Stimulated activated CD8-positive, alpha-beta memory T cell treated with anti-CD3 and anti-CD28 coated beads, Interleukin-4, amount 100 ng/mL, for 24 hours (primary cell): ENCODE measurements around the gene TAS1R2.
"Not testable (repeated sequence)": the region's sequence is repeated elsewhere in the genome, so short reads cannot be mapped to it uniquely, and the experiment has no call there.

Experiments used
- DNase-seq: peaks from one replicate; pipeline ENCODE4 v3.0.0-alpha.2; 2020; ENCODE audit warnings: low read depth

The TAS1R2 gene

DNA sequence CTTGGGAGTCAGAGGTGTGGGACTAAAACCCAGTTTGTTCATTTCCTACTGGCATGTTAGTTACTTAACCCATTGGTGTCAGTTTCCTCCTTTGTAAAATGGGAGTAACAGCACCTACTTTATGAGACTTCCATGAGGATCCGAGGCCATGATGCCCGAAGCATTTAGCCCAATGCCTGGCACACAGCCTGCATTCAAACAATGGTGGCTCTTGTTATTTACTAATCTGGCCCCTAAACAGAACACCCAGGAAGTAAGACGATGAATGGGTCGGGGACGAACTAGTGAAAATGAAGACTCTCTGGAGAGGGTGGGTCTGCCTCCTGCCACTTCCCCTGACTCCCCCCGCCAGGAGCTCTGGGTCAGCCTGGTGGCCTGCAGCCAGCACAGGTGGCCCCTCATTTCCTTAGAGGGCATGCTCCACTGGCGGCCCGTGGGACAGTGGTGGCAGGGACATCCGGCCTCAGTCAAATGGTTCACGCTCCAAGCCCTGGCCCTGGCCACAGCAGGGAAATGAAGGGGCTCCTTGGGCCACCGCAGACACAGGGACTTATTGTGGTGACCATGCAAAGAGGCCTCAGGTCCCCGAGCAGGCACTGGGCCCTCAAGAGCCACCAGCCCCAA, 9.5 kb upstream of the TAS1R2 start:
- DNase-seq, result no peak

DNA sequence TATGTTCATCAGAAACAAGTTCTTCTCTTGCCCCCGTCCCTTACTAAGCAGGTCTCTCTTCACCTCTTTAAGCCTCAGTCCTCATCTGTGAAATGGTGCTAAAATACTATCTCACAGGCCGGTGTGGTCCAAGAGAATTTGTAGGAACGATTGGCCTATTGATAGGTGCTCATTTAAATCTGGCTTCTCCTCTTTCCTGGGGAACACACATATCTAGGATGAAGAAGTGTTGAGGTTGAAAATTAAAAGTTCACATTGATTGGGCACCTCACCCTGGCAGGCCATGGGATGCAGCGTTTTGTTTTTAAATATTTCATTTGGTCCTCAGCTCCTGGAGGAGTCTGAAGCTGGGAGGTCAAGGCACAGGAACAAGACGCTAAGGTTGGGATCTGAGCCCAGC, 8.9 kb upstream of the TAS1R2 start:
- no peak for DNase-seq

DNA sequence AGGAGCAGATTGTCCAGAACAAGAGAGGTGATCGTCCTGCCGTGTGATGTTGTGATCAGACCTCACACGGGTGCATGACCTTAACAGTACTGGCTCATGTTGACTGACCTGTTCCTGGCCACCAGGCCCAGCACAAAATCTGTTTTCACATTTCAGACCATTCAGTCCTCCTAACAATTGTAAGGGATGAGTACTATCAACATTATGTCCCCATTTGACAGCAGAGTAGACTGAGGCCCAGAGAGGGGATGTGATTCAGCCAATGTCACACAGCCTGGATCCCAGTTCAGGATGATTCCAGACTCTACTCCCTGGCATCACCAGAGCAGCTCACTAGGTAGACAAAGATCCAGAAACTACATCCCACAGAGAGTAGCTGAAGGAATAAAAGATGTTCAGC, 7.4 kb upstream of the TAS1R2 start:
- DNase-seq, result no peak

DNA sequence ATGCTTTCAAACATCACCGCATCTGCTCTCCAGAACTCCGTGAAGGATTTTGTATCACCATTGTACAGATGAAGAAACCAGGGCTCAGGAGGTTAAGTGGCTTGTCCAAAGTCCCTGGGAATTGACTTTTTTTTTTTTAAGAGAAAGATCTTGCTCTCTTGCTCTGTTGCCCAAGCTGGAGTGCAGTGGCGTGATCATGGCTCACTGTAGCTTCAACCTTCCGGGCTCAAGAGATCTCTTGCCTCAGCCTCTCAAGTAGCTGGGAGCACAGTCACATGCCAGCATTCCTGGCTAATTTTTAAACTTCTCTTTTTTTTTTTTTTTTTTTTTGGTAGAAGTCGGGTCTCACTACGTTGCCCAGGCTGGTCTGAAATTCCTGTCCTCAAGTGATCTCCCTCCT, 6.9 kb upstream of the TAS1R2 start:
- DNase-seq, result no peak

DNA sequence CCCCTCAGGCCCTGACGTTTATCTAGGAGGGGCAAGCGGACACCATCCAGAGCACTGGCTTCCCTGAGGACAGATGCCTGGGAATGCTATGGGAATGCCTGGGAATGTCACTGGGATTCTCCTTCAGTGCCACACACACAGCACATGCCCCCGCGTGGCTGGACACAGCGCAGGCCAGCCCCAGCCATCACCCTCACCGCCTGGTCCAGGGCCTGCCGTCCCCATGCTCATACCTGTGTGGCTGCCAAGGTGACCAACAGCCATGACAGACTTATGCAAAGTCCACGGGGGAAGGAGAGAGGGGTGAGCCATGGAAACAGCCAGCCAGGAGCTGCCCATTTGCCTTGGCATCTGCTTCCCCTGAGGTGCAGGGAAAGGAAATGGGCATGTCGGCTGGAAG, 5.7 kb upstream of the TAS1R2 start:
- no peak for DNase-seq

DNA sequence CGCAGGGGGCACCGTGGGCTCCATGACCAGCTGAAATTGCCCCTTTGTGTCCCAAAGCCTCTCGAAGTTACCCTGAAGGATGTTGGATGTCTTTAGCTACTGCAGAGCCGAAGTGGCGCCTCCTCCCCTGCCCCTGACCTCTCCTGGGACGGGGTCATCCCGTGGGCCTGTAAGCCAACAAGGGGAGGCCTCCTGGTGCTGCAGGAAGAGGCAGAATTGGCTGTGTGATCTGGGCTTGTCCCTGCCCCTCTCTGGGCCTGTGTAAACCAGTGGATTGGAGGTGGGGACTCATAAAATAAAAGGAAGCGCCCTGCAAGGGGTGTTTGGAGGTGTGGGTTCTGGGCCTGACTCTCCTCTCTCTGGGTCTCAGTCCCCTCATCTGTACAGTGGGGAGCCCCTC, 2.1 kb upstream of the TAS1R2 start:
- no peak for DNase-seq

DNA sequence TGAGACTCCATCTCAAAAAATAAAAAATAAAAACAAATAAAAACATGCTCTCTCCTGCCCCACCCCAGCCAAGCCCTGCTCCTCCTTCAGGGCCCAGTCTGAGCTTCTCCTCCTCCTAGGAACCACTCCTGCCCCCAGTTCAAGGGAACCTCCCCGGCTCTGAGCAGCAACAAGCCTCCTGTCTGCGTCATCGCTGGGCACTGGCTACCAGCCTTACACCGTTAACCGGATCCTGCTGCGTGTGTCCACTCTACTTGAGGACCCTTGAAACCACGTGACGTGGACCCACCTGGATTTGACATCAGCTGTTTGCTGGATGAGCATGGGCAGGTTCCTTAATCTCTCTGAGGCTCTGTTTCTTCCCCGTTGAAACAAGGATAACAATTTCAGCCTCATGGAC, 1.6 kb upstream of the TAS1R2 start:
- DNase-seq, result no peak

DNA sequence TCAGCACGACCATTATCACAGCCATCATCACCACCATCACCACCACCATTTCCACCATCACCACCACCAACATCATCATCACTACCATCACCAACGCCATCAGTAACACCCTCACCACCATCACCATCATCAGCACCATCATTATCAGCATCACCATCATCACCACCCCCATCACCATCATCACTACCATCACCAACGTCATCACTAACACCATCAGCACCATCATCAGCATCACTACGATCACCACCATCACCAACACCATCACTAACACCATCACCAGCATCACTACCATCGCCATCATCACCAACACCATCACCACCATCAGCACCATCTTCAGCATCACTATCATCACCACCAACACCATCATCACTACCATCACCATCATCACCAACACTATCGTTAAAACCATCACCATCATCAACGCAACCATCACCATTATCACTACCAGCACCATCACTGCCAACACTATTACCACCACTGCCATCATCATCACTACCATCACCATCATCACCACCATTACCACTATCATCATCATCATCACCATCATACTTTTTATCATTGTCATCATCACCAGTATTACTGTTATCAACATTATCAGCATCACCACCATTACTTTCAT, 1.3 kb downstream of the TAS1R2 start:
- no peak for DNase-seq

DNA sequence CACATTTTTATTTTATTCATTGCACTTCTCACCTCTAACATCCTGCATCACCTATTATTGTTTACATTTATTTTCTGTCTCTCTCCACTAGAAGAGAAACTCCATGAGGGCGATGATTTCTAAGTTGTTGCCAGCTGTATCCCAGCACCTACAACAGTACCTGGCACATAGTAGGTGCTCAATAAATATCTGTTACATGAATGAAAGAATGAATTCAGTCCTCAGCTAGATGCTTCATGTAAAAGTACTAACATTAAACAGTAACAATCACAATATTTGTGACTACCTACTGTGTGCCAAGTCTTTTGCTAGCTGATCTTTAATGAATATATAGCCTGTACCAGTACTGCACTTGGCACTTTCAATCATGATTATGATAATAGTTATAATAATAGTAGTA, 3.0 kb downstream of the TAS1R2 start:
- no peak for DNase-seq

DNA sequence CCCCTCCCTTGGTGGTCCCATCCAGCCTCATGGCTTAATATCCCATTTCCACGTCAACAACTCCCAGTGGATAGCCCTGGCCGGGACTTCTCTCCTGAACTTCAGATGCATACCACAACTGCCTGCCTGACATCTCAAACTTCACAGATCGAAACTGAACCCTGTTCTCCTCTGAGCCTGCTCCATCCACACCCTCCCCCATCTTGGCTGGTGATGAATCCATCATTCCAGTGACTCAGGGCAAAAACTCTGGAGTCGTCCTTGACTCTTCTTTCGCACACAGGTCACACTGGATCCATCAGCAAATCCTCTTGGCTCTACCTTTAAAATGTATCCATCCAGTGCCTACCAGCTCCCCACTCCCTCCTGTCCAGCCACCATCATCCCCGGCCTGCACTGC, 3.9 kb downstream of the TAS1R2 start:
- DNase-seq, result no peak

DNA sequence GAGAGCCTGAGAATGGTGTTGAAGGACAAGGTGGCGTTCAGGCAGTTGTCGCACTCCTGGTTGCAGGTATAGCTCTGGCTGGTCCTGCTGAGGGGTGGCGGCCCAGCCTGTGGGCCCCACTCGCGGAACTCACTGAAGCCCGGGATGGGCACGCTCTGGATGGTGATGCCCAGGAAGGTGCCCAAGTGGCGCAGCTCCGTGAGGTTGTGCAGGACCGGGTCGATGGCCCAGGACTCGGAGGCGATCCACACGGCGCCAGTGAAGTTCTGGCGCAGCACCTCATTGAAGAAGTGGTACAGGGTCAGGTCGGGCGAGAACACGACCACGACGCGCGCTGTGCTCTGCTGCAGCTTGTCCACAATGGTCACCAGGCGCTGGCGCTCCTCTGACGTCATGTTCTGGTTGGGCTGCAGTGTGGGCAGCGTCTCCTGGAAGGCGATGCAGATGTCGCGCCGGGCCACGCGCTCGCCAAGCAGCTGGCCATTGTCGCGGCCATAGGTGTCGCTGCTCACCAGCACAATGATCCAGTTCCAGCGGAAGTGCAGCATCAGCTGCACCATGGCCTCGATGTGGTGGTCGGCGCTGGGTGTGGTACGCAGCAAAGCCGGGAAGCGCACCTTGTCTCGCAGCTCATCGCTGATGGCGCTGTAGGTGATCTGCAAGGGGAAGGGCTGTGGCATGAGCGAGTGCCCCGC, 5.0 kb downstream of the TAS1R2 start:
- no peak for DNase-seq

DNA sequence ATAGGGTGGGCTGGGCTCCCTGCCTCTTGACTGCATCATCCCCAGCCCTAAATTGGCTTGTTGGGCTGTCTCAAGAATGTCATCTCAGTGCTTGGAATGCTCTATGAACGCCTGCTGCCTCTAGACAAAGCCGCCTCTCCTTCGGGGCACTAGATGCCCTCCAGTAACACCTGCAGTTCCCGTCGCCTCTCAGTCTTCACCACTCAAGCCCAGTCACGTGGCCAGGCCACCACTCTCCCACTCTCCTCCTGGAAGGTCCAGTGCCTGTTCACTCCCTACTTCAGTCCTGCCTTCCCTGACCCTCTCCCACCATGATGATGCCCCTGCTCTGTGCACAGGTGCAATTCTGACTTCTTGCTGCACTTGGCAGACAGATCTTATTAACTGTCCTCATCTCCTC, 7.0 kb downstream of the TAS1R2 start:
- no peak for DNase-seq

DNA sequence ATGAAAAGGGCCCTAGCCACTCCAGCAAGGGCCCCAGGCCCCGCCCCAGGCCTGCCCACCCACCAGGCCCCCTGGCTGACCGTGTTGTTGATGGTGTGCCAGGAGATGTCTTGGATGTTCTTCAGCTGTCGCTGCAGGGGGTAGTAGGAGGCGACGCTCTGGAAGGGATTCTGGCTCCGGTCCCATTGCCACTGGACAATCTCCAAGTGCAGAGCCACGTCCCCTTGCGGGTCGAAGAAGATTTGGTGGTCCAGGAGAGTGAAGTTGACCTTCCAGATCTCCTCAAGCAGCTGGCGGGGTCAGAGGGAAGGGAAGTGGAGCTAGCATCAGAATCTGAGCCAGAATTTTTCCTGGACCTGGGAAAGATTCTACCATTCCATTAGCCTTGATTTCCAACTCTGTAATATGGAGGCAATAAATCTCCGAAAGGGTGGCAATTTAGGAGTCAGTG, 10.2 kb downstream of the TAS1R2 start:
- DNase-seq, result no peak

DNA sequence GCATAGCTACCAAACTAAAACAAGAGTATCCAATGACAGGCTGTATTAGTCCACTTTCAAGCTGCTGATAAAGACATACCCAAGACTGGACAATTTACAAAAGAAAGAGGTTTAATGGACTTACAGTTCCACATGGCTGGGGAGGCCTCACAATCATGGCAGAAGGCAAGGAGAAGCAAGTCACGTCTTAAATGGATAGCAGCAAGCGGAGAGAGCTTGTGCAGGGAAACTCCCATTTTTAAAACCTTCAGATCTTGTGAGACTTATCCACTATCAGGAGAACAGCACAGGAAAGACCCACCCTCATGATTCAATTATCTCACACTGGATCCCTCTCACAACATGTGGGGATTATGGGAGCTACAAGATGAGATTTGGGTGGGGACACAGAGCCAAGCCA, 11.7 kb downstream of the TAS1R2 start:
- DNase-seq, result not testable (repeated sequence)

DNA sequence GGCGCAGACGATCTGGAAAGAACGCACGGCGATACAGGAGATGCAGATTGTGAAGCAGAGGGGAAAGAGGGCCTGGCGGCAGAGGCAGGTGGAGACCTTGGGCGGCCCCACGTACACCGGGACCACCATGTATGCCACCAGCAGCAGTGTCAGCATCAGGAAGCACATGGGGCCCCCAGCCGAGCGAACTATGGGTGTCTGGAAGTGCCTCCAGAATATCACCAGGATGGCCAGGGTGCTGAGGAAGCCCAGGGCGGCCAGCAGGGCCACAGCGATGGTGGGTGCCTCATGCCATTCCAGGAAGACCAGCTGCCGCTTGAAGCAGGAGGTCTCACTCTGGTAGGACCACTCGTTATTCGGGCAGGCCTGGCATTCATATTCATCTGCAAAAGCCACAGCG, 19.3 kb downstream of the TAS1R2 start:
- DNase-seq, result no peak

DNA sequence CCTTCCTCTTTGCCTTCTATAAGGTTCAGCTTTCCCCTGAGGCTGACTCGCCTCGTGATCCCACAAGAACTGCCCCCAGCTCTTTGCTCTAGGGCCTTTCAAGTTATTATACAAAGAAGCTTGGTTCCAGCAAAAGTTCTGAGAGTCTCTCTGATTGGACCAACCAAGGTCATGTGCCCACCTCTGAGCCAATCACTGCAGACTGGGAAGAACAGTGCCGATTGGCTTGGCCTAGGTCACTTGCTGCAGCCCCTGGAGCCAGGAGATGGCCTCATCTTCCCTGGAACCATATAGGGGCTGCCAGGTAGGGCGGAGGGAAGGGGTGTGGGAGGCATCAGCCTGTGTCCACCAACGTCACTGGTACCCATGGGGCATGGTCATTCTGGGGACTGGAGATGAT, 22.8 kb downstream of the TAS1R2 start:
- DNase-seq, result no peak

DNA sequence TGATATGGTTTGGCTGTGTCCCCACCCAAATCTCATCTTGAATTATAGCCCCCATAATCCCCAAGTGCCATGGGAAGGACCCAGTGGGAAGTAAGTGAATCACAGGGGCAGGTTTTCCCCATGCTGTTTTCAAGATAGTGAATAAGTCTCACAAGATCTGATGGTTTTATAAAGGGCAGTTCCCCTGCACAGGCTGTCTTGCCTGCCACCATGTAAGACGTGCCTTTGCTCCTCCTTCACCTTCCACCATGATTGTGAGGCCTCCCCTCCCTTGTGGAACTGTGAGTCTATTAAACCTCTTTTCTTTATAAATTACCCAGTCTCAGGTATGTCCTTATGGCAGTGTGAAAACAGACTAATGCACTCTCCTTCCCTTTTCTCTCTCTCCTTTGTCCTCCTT, 27.1 kb downstream of the TAS1R2 start:
- not testable (repeated sequence) for DNase-seq

DNA sequence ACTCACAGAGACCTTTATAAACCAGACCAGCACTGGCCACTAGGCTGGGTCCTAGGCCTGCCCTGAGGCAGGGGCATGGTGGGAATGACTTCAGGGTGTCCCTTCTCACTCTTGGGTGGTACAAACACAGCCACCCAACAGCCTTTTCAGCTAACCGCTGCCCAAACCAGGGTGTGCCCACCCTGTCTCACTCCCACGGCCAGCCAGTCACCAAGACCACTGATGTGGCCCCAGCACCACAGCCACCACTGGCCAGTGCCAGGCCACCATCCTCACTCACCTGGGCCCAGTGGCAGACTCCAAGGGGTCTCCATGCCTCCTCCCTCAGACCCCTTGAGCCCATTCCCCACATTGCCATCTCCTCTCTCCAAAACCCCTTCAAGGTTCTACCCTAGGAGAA, 27.8 kb downstream of the TAS1R2 start:
- DNase-seq, result no peak

DNA sequence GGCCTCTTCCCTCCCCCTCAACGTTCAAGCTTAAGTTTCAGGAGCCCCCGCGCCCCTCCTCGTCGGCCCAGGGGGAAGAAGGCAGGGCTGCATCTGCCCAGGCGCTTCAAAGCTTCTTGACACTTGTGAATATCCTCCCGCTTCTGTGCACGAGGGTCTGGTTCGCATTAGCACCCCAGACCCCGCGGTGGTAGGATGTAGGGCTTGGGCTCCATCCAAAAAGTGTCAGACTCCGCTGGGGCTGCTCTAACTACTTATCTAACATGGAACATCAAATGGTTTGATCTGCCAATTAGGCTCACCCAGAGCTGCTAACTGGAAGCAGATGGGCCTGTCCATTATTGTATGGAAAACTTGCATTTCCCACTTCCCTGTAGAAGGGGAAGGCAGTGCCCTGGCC, 28.9 kb downstream of the TAS1R2 start:
- no peak for DNase-seq

DNA sequence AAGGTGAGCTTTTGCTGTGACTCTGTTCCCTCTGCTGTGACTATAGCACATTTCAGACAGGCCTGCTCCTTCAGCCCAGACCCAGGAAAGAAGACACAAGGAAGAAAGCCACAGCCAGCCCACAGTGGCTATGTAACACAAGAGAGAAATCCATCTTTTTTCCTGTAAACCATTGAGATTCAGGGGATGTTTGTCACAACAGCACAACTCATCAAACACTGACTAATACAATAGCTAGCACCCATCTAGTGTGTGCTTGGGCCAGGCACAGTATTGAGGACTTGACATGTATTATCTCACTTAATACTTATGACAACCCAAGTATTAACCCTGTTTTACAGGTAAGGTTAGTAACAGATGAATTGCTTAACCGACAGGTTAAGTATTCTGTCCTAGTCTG, 29.8 kb downstream of the TAS1R2 start:
- no peak for DNase-seq

DNA sequence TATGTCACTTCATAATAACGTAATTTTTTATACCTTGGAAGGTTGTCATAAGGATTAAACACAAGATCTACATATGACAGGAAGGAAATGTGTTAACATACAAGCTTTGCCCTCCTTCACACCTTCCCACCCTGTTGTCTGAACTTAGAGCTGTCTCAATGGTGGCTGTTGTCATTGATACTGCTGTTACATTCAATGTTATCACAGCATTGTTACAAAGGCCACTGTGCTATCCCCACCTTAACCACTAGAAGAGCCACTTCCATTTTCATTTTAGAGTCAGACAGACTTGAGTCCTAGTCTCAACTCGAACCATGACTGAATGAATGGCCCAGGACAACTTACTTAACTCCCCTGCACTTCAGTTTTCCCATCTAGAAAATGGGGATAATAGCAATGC, 31.2 kb downstream of the TAS1R2 start:
- DNase-seq, result no peak

DNA sequence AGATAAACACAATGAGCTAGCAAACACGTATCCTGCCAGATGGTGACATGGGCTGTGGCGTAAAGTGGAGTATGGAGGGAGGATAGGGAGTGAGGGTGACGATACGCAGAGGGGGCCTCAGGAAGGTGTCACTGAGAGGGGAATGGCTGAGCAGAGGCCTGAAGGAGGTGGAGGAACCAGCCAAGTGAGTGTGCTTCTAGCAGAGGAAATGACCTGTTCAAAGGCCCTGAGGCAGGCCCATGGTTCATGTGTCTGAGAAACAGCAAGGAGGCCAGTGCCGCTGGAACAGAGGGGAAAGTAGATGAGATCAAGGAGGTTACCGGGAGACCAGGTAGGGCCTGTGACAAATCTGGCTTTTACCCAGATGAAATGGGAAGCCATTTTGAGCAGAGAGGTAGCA, 36.0 kb downstream of the TAS1R2 start:
- DNase-seq, result no peak

DNA sequence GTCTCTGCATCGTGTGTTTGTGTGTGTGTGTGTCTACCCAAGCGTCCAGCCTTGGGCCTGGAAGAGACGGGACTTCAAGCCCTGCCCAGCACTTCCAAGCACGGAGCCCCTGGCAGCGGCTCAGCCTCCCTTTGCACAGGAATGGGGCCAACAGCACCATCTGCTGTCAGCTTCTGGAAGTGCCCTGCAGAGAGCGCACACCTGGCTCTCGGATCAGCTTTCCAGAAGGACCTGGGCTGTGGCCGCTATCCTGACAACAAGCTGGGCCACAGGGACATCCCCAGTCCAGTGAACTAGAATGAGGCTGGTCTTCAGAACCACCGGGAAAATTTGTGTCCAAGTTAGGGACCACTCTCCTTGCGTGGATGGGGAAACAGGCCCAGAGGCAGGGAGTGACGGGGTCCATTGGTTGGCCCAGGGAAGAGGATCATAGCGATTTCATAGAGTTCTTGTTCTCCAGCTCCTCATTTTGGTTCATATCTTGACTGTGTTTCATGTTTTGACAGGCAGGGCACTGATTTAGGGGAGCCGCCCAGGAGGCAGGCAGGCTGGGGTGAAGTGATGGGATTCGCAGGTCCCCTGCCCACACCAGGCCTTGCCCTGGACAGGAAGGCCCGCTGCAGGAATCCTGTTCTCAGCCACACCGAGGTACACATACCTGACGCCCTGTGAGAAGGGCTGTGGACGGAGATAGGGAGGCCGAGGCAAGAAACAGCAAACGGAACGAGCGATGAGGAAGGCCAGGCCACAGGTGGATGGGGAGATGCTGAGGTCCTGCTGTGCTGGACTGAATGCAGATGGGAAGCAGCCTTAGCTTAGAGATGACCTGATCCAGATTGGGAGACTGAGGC, 38.4 kb downstream of the TAS1R2 start:
- DNase-seq, result peak; percentile 46
